GM12892 (cell line): ENCODE results near the gene TTLL5.

ENCODE experiments used
- POLR2A ChIP-seq: IDR thresholded peaks from 2 replicates; pipeline ENCODE4 v1.6.1; 2011; ENCODE audit warnings: low read depth, low read length, control low read depth
- POLR2AphosphoS5 ChIP-seq: IDR thresholded peaks from 2 replicates; pipeline ENCODE4 v1.6.1; 2011; ENCODE audit warnings: low read depth, low read length, control low read depth
- TAF1 ChIP-seq: IDR thresholded peaks from 2 replicates; pipeline ENCODE4 v1.6.1; 2011; ENCODE audit warnings: low read depth, mild to moderate bottlenecking, control low read depth, low read length, borderline replicate concordance

- TF ChIP-seq POLR2A (no peak), POLR2AphosphoS5 (no peak), TAF1 (no peak)
These were observed 265.5 kb downstream of the TTLL5 start for GRCh38 chr14:75926431-75927115.
